Endothelial cell (in vitro differentiated cells): ENCODE measurements around the gene FBXW7. TPM values are rescaled to one million over a fixed set of nuclear protein-coding genes. Genes with fewer than 3 reads are reported as not detected.

Source experiments
- DNase-seq: peaks from one replicate; pipeline ENCODE4 v3.0.0; 2021; ENCODE audit warnings: low spot score
- H3K27ac Mint-ChIP-seq: one replicate; pipeline ENCODE4 v1.8.0; 2021; ENCODE audit warnings: mixed read lengths, inconsistent platforms; ENCODE audit not compliant: unreplicated experiment
- H3K27me3 Mint-ChIP-seq: one replicate; pipeline ENCODE4 v1.8.0; 2021; ENCODE audit warnings: mild to moderate bottlenecking, moderate library complexity, mixed read lengths, inconsistent platforms; ENCODE audit not compliant: unreplicated experiment
- H3K36me3 Mint-ChIP-seq: one replicate; pipeline ENCODE4 v1.8.0; 2021; ENCODE audit warnings: mild to moderate bottlenecking, low read depth, mixed read lengths, inconsistent platforms; ENCODE audit not compliant: unreplicated experiment
- H3K4me1 Mint-ChIP-seq: one replicate; pipeline ENCODE4 v1.8.0; 2021; ENCODE audit warnings: mild to moderate bottlenecking, mixed read lengths, inconsistent platforms; ENCODE audit not compliant: unreplicated experiment
- H3K4me3 Mint-ChIP-seq: one replicate; pipeline ENCODE4 v1.8.0; 2021; ENCODE audit warnings: mild to moderate bottlenecking, mixed read lengths, inconsistent platforms; ENCODE audit not compliant: unreplicated experiment
- H3K9me3 Mint-ChIP-seq: one replicate; pipeline ENCODE4 v1.8.0; 2021; ENCODE audit warnings: mixed read lengths, inconsistent platforms; ENCODE audit not compliant: unreplicated experiment
- total RNA-seq: library from RNA; stranded (reverse); fragmentation: NEBNext Ultra II Directional; extraction: Animal tissue kit (Norgen Biotek cat#: 25700); gene quantifications from one replicate; pipeline ENCODE4 v1.2.1, GENCODE V29; 2021; ENCODE audit not compliant: unreplicated experiment
- TF ChIP-seq, protein P1 (sequence below): fragments of 200-600 bp; sonication (generic); IDR thresholded peaks from one replicate; pipeline ENCODE4 v1.5.0; 2021; ENCODE audit warnings: antibody characterized with exemption; ENCODE audit not compliant: unreplicated experiment

Gene FBXW7
- total RNA-seq, 1 donor from 2014 or later, result 44.7 TPM

DNA sequence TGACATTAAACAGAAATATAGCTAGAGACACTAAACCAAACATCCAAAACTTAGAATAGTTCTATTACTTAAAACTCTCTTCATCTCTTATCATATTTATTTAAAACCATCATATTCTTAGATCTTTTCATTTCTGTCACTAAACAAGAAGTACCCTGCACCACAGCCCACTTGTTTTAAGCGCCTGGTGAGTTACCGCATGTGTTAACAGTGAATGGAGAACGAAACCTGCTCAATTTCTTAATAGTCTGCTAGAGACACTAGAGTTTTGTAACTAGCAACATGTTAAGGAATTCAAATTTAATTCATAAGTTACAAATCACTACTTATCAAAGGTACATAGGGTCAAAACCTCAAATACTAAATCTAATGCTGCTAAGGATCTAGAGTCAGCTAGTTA, 111.5 kb downstream of the FBXW7 start:
- no peaks in the 10 kb centered on the region for H3K9me3 Mint-ChIP-seq
- DNase-seq, result no peak
- H3K27me3 Mint-ChIP-seq, result no peaks in the 10 kb centered on the region
- no peak overlapping the region for H3K27ac Mint-ChIP-seq
- H3K36me3 Mint-ChIP-seq, result no peaks in the 10 kb centered on the region
- TF ChIP-seq, protein P1, sequence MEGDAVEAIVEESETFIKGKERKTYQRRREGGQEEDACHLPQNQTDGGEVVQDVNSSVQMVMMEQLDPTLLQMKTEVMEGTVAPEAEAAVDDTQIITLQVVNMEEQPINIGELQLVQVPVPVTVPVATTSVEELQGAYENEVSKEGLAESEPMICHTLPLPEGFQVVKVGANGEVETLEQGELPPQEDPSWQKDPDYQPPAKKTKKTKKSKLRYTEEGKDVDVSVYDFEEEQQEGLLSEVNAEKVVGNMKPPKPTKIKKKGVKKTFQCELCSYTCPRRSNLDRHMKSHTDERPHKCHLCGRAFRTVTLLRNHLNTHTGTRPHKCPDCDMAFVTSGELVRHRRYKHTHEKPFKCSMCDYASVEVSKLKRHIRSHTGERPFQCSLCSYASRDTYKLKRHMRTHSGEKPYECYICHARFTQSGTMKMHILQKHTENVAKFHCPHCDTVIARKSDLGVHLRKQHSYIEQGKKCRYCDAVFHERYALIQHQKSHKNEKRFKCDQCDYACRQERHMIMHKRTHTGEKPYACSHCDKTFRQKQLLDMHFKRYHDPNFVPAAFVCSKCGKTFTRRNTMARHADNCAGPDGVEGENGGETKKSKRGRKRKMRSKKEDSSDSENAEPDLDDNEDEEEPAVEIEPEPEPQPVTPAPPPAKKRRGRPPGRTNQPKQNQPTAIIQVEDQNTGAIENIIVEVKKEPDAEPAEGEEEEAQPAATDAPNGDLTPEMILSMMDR, result no peak
- peaks cover 5% of the 10 kb centered on the region for H3K4me1 Mint-ChIP-seq
- no peak overlapping the region for H3K4me3 Mint-ChIP-seq

DNA sequence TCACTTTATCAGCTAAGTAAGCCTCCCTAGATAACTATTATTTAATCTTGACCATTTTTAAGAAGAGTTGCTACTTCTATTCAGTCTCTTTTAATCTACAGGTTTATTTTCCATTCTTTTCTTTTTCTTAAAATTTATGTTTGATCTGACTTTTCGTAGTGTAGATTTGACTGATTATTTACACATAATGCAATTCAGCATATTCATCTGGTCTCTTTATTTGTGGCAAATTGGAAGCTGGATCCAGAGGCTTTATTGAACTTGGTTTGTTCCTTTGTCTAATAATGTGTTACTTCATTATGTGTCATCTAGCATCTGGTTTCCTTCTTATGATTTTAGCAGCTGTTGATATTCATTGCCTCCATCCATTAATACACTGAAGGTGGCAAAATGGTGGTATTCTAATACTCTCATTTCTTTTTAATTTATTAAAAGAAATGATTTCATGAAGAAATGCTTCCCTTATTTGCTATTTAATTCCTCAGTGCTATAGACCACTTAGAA, 113.0 kb downstream of the FBXW7 start:
- Mint-ChIP-seq H3K4me1 (peaks cover 5% of the 10 kb centered on the region), H3K36me3 (no peaks in the 10 kb centered on the region), H3K27me3 (no peaks in the 10 kb centered on the region), H3K4me3 (no peak overlapping the region), H3K27ac (no peak overlapping the region), H3K9me3 (no peaks in the 10 kb centered on the region)
- TF ChIP-seq, protein P1, result no peak
- no peak for DNase-seq

DNA sequence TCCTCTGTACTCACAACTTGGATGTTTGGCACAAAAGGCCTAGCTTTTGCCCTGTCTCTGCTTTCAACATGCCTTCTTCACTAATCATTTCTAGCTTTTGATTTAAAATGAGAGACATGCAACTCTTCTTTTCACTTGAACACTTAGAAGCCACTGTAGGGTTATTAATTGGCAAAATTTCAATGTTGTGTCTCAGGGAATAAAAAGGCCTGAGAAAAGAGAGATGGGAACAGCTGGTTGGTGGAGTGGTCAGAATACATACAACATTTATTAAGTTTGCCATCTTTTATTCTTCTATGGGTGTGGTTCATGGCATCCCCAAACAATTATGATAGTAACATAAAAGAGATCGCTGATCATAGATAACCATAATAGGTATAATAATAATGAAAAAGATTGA, 114.3 kb downstream of the FBXW7 start:
- TF ChIP-seq, protein P1, result no peak
- no peak overlapping the region for H3K27ac Mint-ChIP-seq
- H3K9me3 Mint-ChIP-seq, result no peaks in the 10 kb centered on the region
- H3K4me3 Mint-ChIP-seq, result no peak overlapping the region
- no peaks in the 10 kb centered on the region for H3K27me3 Mint-ChIP-seq
- H3K36me3 Mint-ChIP-seq, result no peaks in the 10 kb centered on the region
- no peak for DNase-seq
- H3K4me1 Mint-ChIP-seq, result peaks cover 5% of the 10 kb centered on the region

- Mint-ChIP-seq H3K9me3 (no peaks in the 10 kb centered on the region), H3K27ac (no peak overlapping the region), H3K4me3 (no peak overlapping the region), H3K4me1 (no peaks in the 10 kb centered on the region), H3K36me3 (no peaks in the 10 kb centered on the region), H3K27me3 (no peaks in the 10 kb centered on the region)
- TF ChIP-seq, protein P1, result no peak
- DNase-seq, result no peak
Measured at GRCh38 chr4:152419809-152420208, 116.1 kb downstream of the FBXW7 start.

DNA sequence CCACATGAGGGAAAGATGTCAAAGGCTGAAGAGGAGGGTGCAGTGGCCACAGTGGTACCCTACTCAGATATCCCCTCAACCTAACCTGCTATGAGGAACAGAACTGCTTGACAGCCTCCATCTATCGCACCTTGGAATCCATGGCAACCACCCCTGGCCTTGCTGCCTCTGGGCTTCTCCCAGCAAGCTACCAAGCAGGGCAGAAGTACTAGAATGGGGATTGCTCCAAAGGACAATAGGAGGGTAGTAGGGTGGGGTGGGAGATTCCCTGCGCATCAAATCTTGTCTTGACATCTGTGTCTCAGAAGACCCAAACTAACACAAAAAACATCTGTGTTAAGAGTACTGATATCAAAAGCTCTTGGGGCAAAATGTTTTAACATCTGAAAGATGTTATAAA, 118.2 kb downstream of the FBXW7 start:
- Mint-ChIP-seq H3K4me1 (no peaks in the 10 kb centered on the region), H3K4me3 (no peak overlapping the region), H3K27ac (no peak overlapping the region), H3K9me3 (no peaks in the 10 kb centered on the region), H3K27me3 (no peaks in the 10 kb centered on the region), H3K36me3 (no peaks in the 10 kb centered on the region)
- no peak for DNase-seq
- TF ChIP-seq, protein P1, result no peak
